Measurements from ENCODE around the gene CFHR2. TPM values are rescaled to one million over a fixed set of nuclear protein-coding genes. Genes with fewer than 3 reads are reported as not detected.
"Not testable (repeated sequence)": the region's sequence is repeated elsewhere in the genome, so short reads cannot be mapped to it uniquely, and the experiment has no call there.

The CFHR2 gene
- total RNA-seq: not detected

DNA sequence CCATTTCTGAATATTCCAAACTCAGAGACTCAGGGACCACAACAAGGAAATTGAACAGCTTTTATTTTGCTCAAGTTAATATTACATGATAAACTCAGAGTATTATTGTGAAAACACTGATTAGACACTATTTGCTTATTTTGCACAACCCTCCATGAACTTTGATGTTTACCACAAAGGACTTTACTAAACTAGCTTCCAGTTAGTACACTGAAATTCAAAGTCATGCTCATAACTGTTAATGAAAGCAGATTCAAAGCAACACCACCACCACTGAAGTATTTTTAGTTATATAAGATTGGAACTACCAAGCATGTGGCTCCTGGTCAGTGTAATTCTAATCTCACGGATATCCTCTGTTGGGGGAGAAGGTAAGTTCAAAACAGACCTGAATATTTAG is at the start of gene CFHR2:
Gene CFHR2, plus strand, starts transcription at position 171 of the 400 bp plus-strand sequence. Its CDS starts 143 bp downstream, at position 314.
- not testable (repeated sequence) for FAIRE-seq; DNase-seq (ENCODE audit: low spot score in 2 of 2)

DNA sequence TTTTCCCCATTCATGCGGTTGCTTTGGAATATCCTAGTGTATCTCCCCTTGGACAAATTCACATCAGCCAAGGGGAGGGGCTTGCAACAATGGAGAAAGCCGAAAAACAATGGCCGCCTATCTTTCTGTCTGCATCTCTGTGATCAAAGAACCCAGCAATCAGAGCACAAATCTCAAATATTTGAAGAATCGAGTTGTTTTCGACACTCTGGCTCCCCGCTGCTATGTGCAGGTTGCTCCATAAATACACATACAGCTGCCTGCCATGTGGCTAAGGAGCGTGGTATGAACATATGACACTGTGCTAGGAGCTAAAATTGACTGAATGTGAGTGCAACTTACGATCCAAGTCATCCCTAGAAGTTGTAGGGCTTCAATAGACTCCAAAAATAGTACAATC is 47.2 kb upstream of the CFHR2 start:
- DNase-seq (ENCODE audit: low spot score in 2 of 2) (no peak), FAIRE-seq (no peak)

DNA sequence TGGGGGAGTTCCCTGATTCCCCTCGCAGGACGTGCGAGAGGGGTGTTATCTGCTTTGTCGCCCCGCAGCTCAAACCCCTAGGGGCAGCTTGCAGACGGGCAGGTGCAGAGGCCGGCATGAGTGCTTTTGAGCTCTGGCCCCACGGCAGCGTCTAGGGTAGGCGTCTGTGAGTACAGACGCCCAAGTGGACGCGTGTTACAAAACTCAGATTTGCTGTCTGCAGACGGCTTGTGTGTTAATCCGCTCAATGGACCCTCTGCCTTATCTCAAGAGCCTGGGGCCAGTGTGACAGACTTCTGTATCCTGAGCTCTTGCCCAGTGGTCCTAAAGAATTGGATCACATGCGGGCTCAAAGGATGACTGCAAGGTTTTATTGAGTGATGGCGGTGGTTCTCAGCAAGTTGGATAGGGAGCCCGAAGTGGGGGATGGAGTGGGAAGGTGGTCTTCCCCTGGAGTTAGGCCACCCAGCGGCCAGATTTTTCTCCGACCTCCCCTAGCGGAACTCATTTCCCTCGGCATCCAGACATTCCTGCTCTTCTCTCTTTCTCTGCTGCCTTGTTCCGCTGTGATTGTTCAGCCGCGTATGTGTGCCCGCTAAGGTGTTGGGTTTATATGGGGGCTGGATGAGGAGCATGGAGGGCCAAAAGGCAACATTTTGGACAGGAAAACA is 46.2 kb upstream of the CFHR2 start:
- DNase-seq (ENCODE audit: low spot score in 2 of 2) (no peak), FAIRE-seq (no peak)

DNA sequence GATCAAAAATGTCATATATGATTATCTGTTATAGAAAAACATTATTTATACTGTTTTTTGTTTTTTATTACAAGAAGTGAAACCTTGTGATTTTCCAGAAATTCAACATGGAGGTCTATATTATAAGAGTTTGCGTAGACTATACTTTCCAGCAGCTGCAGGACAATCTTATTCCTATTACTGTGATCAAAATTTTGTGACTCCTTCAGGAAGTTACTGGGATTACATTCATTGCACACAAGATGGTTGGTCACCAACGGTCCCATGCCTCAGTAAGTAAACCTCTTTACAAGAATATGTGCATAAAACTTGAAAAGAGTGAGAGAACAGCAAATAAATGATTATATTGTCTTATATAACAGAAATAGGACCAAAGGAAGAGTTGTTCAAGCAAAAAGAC is 41.2 kb upstream of the CFHR2 start:
- FAIRE-seq (no peak), DNase-seq (ENCODE audit: low spot score in 2 of 2) (no peak)

DNA sequence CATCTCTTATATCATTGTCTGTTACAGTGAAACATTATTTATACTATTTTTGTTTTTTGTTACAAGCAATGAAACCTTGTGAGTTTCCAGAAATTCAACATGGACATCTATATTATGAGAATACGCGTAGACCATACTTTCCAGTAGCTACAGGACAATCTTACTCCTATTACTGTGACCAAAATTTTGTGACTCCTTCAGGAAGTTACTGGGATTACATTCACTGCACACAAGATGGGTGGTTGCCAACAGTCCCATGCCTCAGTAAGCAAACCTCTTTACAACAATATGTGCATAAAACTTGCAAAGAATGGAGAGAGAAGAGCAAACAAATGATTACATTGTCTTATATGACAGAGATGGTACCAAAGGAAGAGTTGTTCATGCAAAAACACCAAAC is 33.3 kb upstream of the CFHR2 start:
- no peak for DNase-seq (ENCODE audit: low spot score in 2 of 2)
- FAIRE-seq: no peak

DNA sequence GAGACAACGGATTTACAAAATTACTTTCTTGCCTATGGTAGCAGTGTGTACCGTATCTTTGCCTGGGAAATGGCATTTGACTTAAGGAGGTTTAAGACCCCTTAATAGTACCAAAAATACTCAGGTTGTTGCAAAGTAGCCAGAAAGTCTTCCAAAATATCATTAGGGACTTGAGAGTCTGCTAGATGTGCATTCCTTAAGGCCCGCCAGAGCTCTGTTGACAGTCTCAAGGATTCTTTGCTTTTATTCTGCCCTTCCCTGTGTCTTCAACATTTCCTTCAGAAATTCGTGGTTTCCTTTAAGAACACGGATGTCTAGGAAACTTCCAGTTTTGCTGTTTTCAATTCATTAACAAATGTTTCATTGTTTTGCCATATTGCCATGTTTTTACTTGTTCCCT is 31.3 kb upstream of the CFHR2 start:
- not testable (repeated sequence) for FAIRE-seq

DNA sequence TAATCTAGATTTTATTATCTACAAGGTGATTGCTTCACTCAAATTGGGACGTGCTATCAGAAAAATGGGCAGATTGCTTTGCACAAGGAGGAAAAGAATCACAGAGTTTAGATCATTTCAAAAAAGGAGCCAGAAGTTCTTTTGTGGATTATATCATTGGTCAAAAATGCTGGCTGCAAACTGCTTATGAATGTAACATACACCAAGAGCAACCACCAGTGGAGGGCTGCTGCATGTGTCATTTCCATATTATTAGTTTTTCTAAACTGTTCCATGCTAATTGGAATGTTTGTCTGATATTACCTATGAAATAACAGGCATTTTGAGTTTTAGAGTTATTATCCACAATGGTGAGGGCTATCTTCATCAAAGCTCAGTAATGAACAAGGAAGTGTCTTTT is 16.7 kb upstream of the CFHR2 start:
- FAIRE-seq: not testable (repeated sequence)

More for the DNA sequence above, 31.3 kb upstream of the CFHR2 start:
- not testable (repeated sequence) for DNase-seq (ENCODE audit: low spot score in 2 of 2)

DNA sequence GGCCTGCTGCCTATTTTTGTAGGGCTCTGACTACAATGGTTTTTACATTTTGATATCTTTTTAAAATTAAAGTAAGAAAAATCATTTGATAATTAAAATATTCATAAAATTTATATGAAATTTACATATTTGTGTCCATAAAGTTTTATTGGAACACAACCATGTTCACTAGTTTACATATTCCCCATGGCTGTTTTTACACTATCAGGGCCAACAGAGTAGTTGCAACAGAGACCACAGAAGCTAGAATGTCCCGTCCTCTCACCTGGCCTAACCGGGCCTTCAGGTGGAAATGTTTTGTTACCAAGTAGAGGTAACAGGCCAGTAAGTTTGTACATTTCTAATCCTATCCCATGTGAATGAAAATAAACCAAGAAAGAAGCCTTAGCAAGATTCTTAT is 10.7 kb upstream of the CFHR2 start:
- DNase-seq (ENCODE audit: low spot score in 2 of 2); FAIRE-seq: not testable (repeated sequence)

More for the DNA sequence above, 16.7 kb upstream of the CFHR2 start:
- not testable (repeated sequence) for DNase-seq (ENCODE audit: low spot score in 2 of 2)

DNA sequence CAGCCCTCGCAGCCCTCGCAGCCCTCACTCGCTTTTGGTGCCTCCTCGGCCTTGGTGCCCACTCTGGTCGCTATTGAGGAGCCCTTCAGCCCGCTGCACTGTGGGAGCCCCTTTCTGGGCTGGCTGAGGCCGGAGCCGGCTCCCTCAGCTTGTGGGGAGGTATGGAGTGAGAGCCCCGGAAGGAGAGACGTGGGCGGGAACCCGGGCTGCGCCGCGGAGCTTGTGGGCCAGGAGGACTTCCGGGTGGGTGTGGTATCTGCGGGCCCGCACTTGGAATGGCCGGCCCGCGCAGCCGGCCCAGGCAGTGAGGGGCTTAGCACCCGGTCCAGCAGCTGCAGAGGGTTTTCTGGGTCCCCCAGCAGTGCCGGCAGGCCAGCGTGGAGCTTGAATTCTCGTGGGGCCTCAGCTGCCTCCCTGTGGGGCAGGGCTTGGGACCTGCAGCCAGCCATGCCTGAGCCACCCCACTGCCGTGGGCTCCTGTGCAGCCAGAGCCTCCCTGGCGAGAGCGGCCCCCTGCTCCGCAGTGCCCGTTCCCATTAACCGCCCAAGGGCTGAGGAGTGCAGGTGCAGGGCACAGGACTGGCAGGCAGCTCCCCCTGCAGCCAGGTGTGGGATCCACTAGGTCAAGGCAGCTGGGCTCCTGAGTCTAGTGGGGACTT is 9.9 kb upstream of the CFHR2 start:
- FAIRE-seq (no peak), DNase-seq (ENCODE audit: low spot score in 2 of 2) (no peak)

DNA sequence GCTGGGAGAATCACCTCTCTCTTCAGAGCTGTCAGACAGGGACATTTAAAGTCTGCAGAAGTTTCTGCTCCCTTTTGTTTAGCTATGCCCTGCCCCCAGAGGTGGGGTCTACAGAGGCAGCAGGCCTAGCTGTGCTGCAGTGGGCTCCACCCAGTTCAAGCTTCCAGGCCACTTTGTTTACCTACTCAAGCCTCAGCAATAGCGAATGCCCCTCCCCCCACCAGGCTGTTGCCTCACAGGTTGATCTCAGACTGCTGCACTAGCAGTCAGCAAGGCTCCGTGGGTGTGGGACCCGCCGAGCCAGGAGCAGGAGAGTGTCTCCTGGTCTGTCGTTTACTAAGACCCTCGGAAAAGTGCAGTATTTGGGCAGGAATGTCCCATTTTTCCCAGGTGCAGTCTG is 2.1 kb upstream of the CFHR2 start:
- not testable (repeated sequence) for DNase-seq (ENCODE audit: low spot score in 2 of 2); FAIRE-seq

DNA sequence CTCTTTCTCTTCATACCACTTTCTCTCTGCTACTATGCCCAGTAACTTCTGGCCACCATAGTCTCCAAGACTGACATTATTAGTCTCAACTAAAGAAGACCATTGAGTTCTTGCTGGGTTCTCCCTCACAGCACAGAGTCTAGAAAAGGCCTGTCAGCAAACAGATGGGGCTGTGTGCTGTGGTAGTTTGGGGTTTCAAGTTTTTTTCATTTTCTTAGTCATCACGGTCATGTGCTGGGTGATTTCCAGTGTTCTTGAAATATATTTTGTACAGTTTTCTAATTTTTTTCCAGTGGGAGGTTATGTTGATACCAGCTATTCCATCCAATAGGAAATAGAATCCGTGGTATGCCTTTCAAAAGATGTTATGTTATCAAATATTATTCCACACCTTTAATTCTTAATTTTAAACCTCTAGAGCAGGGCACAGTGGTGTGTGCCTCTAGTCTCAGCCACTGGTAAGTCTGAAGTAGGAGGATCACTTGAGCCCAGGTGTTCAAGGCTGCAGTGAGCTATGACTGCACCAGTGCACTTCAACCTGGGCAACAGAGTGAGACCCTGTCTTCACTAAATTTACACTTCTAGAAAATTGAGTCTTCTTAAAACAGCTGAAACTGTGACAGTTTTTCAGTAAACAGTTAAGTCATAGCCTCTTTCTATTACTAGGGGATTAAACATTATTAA is 8.3 kb downstream of the CFHR2 start:
- FAIRE-seq (no peak), DNase-seq (ENCODE audit: low spot score in 2 of 2) (no peak)

DNA sequence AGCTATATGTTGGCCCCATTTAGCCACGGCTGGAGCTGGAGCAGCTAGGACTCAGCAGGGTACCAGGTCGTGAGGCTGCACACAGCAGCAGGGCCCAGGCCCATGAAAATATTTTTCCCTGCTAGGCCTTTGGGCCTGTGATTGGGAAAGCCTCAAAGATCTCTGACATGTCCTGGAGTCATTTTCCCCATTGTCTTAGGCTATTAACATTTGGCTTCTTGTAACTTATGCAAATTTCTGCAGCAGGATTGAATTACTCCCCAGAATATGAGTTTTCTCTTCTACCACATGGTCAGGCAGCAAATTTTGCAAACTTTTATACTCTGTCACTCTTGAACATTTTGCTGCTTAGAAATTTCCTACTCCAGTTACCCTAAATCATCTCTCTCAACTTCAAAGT is 11.2 kb downstream of the CFHR2 start:
- FAIRE-seq: no peak

DNA sequence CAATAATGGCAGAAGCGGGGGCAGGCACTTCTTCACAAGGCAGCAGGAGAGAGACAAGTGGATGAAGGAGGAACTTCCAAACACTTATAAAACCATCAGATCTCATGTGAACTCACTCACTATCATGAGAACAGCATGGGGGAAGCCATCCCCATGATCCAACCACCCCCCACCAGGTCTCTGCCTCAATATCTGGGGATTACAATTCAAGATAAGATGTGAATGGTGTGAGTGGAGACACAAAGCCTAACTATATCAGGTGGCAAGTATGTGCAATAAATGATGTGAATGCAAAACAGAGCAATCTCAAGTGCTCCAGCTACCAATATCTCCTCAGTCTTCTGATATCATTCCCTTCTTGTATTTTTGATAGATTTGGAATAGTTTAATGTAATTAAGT is 12.4 kb downstream of the CFHR2 start:
- DNase-seq (ENCODE audit: low spot score in 2 of 2) (no peak), FAIRE-seq (no peak)

More for the DNA sequence above, 11.2 kb downstream of the CFHR2 start:
- DNase-seq (ENCODE audit: low spot score in 2 of 2): no peak

DNA sequence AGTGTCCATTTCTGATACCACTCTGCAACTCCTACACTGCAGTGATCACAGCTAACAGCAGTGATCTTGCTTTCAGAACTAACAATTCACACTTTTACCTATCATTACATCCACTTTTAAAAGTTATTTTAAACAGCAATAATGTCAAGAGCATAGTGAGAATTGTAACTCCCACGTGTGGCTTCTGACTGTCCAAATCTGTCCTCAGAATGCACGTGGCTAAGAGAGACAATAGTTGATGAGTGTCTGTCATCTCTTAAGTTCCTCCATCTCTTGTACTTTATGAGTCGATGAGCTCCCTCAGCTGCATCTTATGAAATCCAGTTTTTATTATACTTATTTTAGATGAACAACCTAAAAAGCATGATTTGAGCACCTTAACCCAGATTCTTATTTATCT is 17.3 kb downstream of the CFHR2 start:
- DNase-seq (ENCODE audit: low spot score in 2 of 2) (no peak), FAIRE-seq (no peak)

DNA sequence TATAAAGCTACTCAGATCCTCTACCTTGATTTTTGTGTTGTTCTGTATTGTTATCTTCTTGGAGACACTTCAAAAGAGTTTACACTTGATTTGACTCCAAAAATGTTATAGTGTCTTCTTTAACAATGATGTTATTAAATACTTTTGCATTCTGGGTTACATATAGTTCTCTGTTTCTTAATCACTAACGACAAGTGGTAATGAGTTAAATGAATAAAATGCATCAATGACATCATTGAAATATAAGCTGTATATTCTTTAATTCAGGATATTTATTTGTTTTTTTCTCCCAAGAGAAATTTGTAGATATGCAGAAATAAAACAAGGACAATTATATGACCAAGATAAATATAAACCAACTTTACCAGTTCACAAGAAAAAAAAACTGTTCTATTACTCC is 26.6 kb downstream of the CFHR2 start:
- FAIRE-seq (no peak), DNase-seq (ENCODE audit: low spot score in 2 of 2) (no peak)

DNA sequence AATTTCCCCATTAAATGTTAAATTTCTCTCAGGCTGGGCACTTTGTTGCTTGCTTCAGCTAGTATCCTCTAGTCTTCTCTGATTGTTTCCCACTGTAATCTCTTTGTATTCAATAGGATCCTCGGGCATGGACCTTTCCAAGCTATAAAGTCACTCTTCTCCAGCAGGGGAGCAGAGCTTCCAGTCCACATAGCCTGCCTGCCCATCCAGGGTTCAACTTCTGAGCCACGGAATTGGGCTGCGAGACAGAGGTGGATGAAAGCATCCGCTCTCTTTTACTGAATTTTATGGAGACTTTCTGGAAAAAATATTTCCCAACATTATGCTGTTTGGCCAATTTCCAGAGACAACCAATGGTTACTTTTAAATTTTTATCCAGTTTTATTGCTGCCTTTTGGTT is 32.7 kb downstream of the CFHR2 start:
- no peak for FAIRE-seq

DNA sequence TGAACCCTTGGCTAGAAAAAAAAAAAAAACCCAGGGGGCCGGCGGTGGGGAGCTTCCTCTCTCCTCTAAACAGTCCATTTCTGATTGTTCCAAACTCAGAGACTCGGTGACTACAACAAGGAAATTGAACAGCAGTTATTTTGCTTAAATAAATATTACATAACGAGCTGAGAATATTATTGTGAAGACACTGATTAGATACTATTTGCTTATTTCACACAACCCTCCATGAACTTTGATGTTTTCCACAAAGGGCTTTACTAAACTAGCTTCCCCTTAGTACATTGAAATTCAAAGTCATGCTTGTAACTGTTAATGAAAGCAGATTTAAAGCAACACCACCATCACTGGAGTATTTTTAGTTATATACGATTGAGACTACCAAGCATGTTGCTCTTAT is 33.7 kb downstream of the CFHR2 start, which contains the start of gene CFHR5:
Gene CFHR5, plus strand, starts transcription at position 279 of the 400 bp plus-strand sequence. Its CDS starts 109 bp downstream, at position 388.
- no peak for FAIRE-seq
- no peak for DNase-seq (ENCODE audit: low spot score in 2 of 2)

More for the DNA sequence above, 32.7 kb downstream of the CFHR2 start:
- no peak for DNase-seq (ENCODE audit: low spot score in 2 of 2)

DNA sequence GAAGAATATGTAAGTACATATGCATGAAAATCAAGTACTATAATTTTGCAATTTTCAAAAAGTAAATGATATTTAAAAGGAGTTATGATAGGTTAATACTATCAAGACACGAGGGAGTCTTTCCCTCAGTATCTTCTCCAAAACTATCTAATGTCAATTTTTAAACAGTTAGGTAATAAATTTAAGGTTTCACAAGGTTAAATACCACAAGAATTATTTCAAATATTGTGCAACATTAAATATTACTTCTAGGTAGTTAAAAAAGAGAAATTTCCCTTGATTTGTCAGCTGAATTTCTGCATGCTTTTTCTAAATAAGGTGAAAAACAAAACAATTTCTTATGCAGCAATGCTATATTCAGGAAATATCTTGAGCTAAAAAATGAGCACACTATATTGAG is 37.3 kb downstream of the CFHR2 start:
- no peak for DNase-seq (ENCODE audit: low spot score in 2 of 2)
- FAIRE-seq: no peak

DNA sequence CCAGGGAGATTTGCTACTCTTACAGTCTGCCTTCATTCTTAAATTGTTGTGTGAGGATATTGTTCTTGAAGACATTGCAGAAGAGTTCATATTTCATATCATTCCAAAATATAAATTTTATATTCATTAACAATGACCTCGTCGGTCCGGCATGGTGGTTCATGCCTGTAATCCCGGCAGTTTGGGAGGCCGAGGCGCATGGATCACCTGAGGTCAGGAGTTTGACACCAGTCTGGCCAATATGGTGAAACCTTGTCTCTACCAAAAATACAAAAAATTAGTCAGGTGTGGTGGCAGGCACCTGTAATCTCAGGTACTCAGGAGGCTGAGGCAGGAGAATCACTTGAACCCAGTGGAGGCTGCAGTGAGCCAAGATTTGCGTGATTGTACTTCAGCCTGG is 38.7 kb downstream of the CFHR2 start:
- not testable (repeated sequence) for DNase-seq (ENCODE audit: low spot score in 2 of 2); FAIRE-seq

DNA sequence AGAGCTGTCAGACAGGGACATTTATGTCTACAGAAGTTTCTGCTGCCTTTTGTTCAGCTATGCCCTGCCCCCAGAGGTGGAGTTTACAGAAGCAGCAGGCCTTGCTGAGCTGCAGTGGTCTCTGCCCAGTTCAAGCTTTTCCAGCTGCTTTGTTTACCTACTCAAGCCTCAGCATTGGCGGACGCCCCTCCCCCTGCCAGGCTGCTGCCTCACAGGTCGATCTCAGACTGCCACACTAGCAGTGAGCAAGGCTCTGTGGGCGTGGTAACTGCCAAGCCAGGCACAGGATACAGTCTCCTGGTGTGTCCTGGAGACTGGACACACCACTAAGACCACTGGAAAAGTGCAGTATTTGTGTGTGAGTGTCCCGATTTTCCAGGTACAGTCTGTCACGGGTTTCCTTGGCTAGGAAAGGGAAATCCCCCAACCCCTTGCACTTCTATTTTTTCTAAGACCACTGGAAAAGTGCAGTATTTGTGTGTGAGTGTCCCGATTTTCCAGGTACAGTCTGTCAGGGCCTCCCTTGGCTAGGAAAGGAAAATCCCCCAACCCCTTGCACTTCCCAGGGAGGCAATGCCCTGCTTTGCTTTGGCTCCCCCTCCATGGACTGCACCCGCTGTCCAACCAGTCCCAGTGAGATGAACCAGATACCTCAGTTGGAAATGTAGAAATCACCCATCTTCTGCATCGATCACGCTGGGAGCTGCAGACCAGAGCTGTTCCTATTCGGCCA is 48.5 kb downstream of the CFHR2 start:
- not testable (repeated sequence) for DNase-seq (ENCODE audit: low spot score in 2 of 2)

DNA sequence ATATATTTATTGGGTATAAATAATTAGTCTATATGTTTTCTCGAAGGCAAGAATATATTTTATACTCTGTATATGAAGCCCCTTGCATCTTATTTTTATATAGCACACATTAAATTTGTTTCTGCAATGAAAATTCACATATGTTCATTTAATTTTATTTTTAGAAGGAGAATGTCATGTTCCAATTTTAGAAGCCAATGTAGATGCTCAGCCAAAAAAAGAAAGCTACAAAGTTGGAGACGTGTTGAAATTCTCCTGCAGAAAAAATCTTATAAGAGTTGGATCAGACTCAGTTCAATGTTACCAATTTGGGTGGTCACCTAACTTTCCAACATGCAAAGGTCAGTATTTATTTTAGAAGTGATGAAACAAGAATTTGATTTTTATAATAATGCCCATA is 50.4 kb downstream of the CFHR2 start:
- DNase-seq (ENCODE audit: low spot score in 2 of 2) (no peak), FAIRE-seq (no peak)

More for the DNA sequence above, 48.5 kb downstream of the CFHR2 start:
- FAIRE-seq: not testable (repeated sequence)
